ENCODE data around the gene KRTAP6-2.

DNA sequence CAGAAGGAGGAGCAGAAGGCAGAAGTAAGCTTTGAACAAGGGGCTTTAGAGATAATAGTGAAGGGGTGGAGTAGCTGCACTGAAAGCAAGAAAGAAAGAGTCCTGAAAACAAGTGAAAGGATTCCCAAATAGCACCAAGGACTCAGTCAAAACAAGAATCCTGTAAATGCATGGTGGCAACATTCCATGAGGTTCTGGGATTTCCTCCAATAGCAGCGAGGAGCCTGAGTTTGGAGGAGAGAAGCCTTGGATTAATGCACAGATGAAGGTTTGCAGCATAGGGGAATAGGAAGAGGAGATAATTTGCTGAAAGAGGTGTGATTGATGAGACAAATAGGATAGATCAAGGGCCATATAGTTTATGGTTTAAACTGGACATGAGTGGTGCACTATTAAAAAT lies 19.4 kb downstream of the KRTAP6-2 start:
- no peak for TF ChIP-seq EZH2 (IDR thresholded peaks at IDR 0.05; ENCODE audit: borderline replicate concordance, insufficient read depth, low read depth, low read length, poor library complexity, severe bottlenecking)
- TF ChIP-seq, protein P1, sequence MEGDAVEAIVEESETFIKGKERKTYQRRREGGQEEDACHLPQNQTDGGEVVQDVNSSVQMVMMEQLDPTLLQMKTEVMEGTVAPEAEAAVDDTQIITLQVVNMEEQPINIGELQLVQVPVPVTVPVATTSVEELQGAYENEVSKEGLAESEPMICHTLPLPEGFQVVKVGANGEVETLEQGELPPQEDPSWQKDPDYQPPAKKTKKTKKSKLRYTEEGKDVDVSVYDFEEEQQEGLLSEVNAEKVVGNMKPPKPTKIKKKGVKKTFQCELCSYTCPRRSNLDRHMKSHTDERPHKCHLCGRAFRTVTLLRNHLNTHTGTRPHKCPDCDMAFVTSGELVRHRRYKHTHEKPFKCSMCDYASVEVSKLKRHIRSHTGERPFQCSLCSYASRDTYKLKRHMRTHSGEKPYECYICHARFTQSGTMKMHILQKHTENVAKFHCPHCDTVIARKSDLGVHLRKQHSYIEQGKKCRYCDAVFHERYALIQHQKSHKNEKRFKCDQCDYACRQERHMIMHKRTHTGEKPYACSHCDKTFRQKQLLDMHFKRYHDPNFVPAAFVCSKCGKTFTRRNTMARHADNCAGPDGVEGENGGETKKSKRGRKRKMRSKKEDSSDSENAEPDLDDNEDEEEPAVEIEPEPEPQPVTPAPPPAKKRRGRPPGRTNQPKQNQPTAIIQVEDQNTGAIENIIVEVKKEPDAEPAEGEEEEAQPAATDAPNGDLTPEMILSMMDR (IDR thresholded peaks at IDR 0.05): no peak
